GM23338 (cell line): ENCODE data around the gene BIRC5. TPM values are rescaled to one million over a fixed set of nuclear protein-coding genes. Genes with fewer than 3 reads are reported as not detected.

Experiments
- ATAC-seq: fragments of 200-7000 bp; cut with Tn5 transposase; 3 replicates; pipeline ENCODE4 v1.9.1; 2020
- DNase-seq: peaks from one replicate; pipeline ENCODE4 v3.0.0-alpha.2; 2015; ENCODE audit warnings: low spot score
- H2AFZ ChIP-seq: fragments of 200-600 bp; sonication (generic); 2 replicates; pipeline ENCODE4 v1.8.0; 2016; ENCODE audit warnings: antibody characterized with exemption, mild to moderate bottlenecking, moderate library complexity
- H3F3A ChIP-seq: fragments of 200-600 bp; sonication (generic); replicated peaks from 2 replicates; pipeline ENCODE4 v1.8.0; 2017; ENCODE audit warnings: antibody characterized with exemption, mixed run types, low read depth
- H3K27ac ChIP-seq: fragments of 200-600 bp; sonication (generic); 2 replicates; pipeline ENCODE4 v1.6.1; 2016; ENCODE audit warnings: low read depth
- H3K27me3 ChIP-seq: fragments of 200-600 bp; sonication (generic); 2 replicates; pipeline ENCODE4 v1.8.0; 2016; ENCODE audit warnings: mild to moderate bottlenecking, mixed run types, moderate library complexity; ENCODE audit not compliant: insufficient read depth
- H3K36me3 ChIP-seq: fragments of 200-600 bp; sonication (generic); 2 replicates; pipeline ENCODE4 v1.8.0; 2016; ENCODE audit warnings: mild to moderate bottlenecking; ENCODE audit not compliant: insufficient read depth
- H3K4me1 ChIP-seq: fragments of 200-600 bp; sonication (generic); 2 replicates; pipeline ENCODE4 v1.8.0; 2016; ENCODE audit warnings: mild to moderate bottlenecking, moderate library complexity; ENCODE audit not compliant: insufficient read depth
- H3K4me2 ChIP-seq: fragments of 200-600 bp; sonication (generic); 2 replicates; pipeline ENCODE4 v1.7.1; 2017; ENCODE audit warnings: mixed run types
- H3K4me3 ChIP-seq: fragments of 200-600 bp; sonication (generic); 2 replicates; pipeline ENCODE4 v1.6.1; 2016; ENCODE audit warnings: mixed run types
- H3K79me2 ChIP-seq: fragments of 200-600 bp; sonication (generic); replicated peaks from 2 replicates; pipeline ENCODE4 v1.8.0; 2017; ENCODE audit warnings: mild to moderate bottlenecking; ENCODE audit not compliant: insufficient read depth
- H3K9me2 ChIP-seq: fragments of 200-600 bp; sonication (generic); 2 replicates; pipeline ENCODE4 v1.8.0; 2017; ENCODE audit not compliant: insufficient read depth
- H4K20me1 ChIP-seq: fragments of 200-600 bp; sonication (generic); replicated peaks from 2 replicates; pipeline ENCODE4 v1.8.0; 2017; ENCODE audit warnings: mild to moderate bottlenecking; ENCODE audit not compliant: insufficient read depth
- H3K27ac Mint-ChIP-seq: 2 replicates; pipeline ENCODE4 v1.8.0; 2020; ENCODE audit warnings: inconsistent platforms, mild to moderate bottlenecking, moderate library complexity, mixed read lengths
- H3K27me3 Mint-ChIP-seq: 3 replicates; pipeline ENCODE4 v1.8.0; 2022; ENCODE audit warnings: low read depth, mild to moderate bottlenecking, moderate library complexity, mixed read lengths, inconsistent platforms; ENCODE audit not compliant: insufficient read depth, poor library complexity
- H3K36me3 Mint-ChIP-seq: 3 replicates; pipeline ENCODE4 v1.8.0; 2021; ENCODE audit warnings: low read depth, mild to moderate bottlenecking, inconsistent platforms, moderate library complexity, mixed read lengths
- H3K4me1 Mint-ChIP-seq: 3 replicates; pipeline ENCODE4 v1.8.0; 2020; ENCODE audit warnings: mild to moderate bottlenecking, inconsistent platforms, mixed read lengths
- H3K4me3 Mint-ChIP-seq: 3 replicates; pipeline ENCODE4 v1.8.0; 2021; ENCODE audit warnings: moderate library complexity, mild to moderate bottlenecking, inconsistent platforms, mixed read lengths
- H3K9me3 Mint-ChIP-seq: 3 replicates; pipeline ENCODE4 v1.8.0; 2020; ENCODE audit warnings: moderate library complexity, mild to moderate bottlenecking, inconsistent platforms, mixed read lengths
- CREB1 ChIP-seq: fragments of 250-450 bp; sonication (Bioruptor Pico); IDR thresholded peaks from 2 replicates; pipeline ENCODE4 v1.5.0; 2020; ENCODE audit warnings: low read depth, mild to moderate bottlenecking, moderate library complexity
- CTCF ChIP-seq, 2 experiments: fragments of 200-600 bp in 1 of 2; sonication (generic) in 1 of 2; conservative IDR thresholded peaks; 2 replicates each; pipeline versions ENCODE4 v1.5.1 to v1.6.1; 2016 to 2017; ENCODE audit warnings: antibody characterized with exemption in 2 of 2, low read depth in 2 of 2, mild to moderate bottlenecking in 2 of 2, moderate library complexity in 1 of 2
- EZH2 ChIP-seq: fragments of 200-600 bp; sonication (generic); IDR thresholded peaks from one replicate; pipeline ENCODE4 v1.8.0; 2017; ENCODE audit warnings: antibody characterized with exemption, mild to moderate bottlenecking, low read depth; ENCODE audit not compliant: unreplicated experiment
- EZH2phosphoT487 ChIP-seq: fragments of 200-600 bp; sonication (generic); IDR thresholded peaks from one replicate; pipeline ENCODE4 v1.8.1; 2018; ENCODE audit warnings: antibody characterized with exemption; ENCODE audit not compliant: unreplicated experiment
- JUNB ChIP-seq: IDR thresholded peaks from one replicate; pipeline ENCODE4 v1.6.1; 2016; ENCODE audit warnings: antibody characterized with exemption; ENCODE audit not compliant: unreplicated experiment
- NANOG ChIP-seq: IDR thresholded peaks from 2 replicates; pipeline ENCODE4 v1.6.1; 2016; ENCODE audit warnings: antibody characterized with exemption, borderline replicate concordance
- POLR2AphosphoS5 ChIP-seq: IDR thresholded peaks from 2 replicates; pipeline ENCODE4 v1.6.1; 2016; ENCODE audit warnings: antibody characterized with exemption, low read depth
- REST ChIP-seq: IDR thresholded peaks from one replicate; pipeline ENCODE4 v1.6.1; 2018; ENCODE audit warnings: antibody characterized with exemption; ENCODE audit not compliant: unreplicated experiment
- STAT1 ChIP-seq: IDR thresholded peaks from one replicate; pipeline ENCODE4 v1.6.1; 2016; ENCODE audit warnings: antibody characterized with exemption; ENCODE audit not compliant: unreplicated experiment
- ZNF331 ChIP-seq: fragments of 250-450 bp; sonication (Bioruptor Pico); IDR thresholded peaks from 2 replicates; pipeline ENCODE4 v1.5.0; 2020; ENCODE audit warnings: low read depth, mild to moderate bottlenecking, moderate library complexity
- ZNF462 ChIP-seq: fragments of 250-450 bp; sonication (Bioruptor Pico); IDR thresholded peaks from 2 replicates; pipeline ENCODE4 v1.5.0; 2020; ENCODE audit warnings: mild to moderate bottlenecking, moderate library complexity
- polyA plus RNA-seq: library from polyadenylated mRNA; unstranded; fragments of >200 nt; fragmentation: Nextera tagmentation; extraction: Ambion mirVana; gene quantifications from 2 replicates; pipeline ENCODE4 v1.2.1, GENCODE V29; 2016
- total RNA-seq: library from RNA; depleted of rRNA; stranded (reverse); fragments of >200 nt; shearing (Covaris generic); gene quantifications from 2 replicates; pipeline ENCODE4 v1.2.3, GENCODE V29; 2014

The BIRC5 gene
- total and polyA plus RNA-seq, 2 experiments from 2014 or later: 89.7 to 111 TPM

- H3K36me3 ChIP-seq: no peaks in the 10 kb centered on the region
- no peak overlapping the region for H3K27ac ChIP-seq
- H4K20me1 ChIP-seq: peaks cover 1% of the 10 kb centered on the region
- ATAC-seq (peak; percentile 88), DNase-seq (peak; percentile 51)
- no peaks in the 10 kb centered on the region for H3K27me3 ChIP-seq
- H3K4me3 ChIP-seq: no peak overlapping the region
- H3K4me2 ChIP-seq: no peak overlapping the region
- H3F3A ChIP-seq: no peaks in the 10 kb centered on the region
- no peak for TF ChIP-seq CREB1
- peak; percentile 29 to 39; a peak in 3 of 4 replicates for TF ChIP-seq CTCF (conservative IDR thresholded peaks at IDR 0.05; ENCODE audit: low read depth in 2 of 2)
- no peaks in the 10 kb centered on the region for H3K9me2 ChIP-seq
- no peak overlapping the region for H2AFZ ChIP-seq
- H3K27me3 Mint-ChIP-seq: peaks cover 5% of the 10 kb centered on the region
- no peak overlapping the region for H3K27ac Mint-ChIP-seq
- H3K36me3 Mint-ChIP-seq: peaks cover 10% of the 10 kb centered on the region; the same call in 1 of the 3 replicates
- H3K79me2 ChIP-seq: no peaks in the 10 kb centered on the region
- H3K4me3 Mint-ChIP-seq: no peak overlapping the region
- no peaks in the 10 kb centered on the region; the same call in 2 of the 3 replicates for H3K4me1 Mint-ChIP-seq
- H3K9me3 Mint-ChIP-seq: no peaks in the 10 kb centered on the region
- no peaks in the 10 kb centered on the region for H3K4me1 ChIP-seq
Measured at GRCh38 chr17:78206298-78206697, 7.8 kb upstream of the BIRC5 start.

- Histone ChIP-seq H3F3A (no peaks in the 10 kb centered on the region), H3K27me3 (no peaks in the 10 kb centered on the region), H3K4me2 (no peak overlapping the region), H3K9me2 (no peaks in the 10 kb centered on the region), H2AFZ (no peak overlapping the region), H3K4me3 (no peak overlapping the region), H3K79me2 (no peaks in the 10 kb centered on the region), H3K36me3 (no peaks in the 10 kb centered on the region), H4K20me1 (no peaks in the 10 kb centered on the region; the same call in 1 of the 2 replicates), H3K4me1 (no peaks in the 10 kb centered on the region), H3K27ac (no peak overlapping the region)
- ATAC-seq: no peak
- Mint-ChIP-seq H3K36me3 (peaks cover 8% of the 10 kb centered on the region; the same call in 1 of the 3 replicates), H3K27me3 (peaks cover 7% of the 10 kb centered on the region), H3K4me3 (no peak overlapping the region), H3K27ac (no peak overlapping the region), H3K4me1 (no peaks in the 10 kb centered on the region; the same call in 2 of the 3 replicates), H3K9me3 (no peaks in the 10 kb centered on the region)
- no peak for DNase-seq
- TF ChIP-seq NANOG (no peak), REST (no peak), ZNF462 (CRISPR knock-in tag) (no peak), EZH2 (no peak), STAT1 (no peak), EZH2phosphoT487 (no peak), ZNF331 (CRISPR knock-in tag) (no peak), POLR2AphosphoS5 (no peak), JUNB (no peak)
Measured at GRCh38 chr17:78208486-78208885, 5.6 kb upstream of the BIRC5 start.
